ENCODE results near the gene DTX3L. TPM values are rescaled to one million over a fixed set of nuclear protein-coding genes. Genes with fewer than 3 reads are reported as not detected.

DTX3L gene
- total and polyA plus RNA-seq, 9 of the 15 experiments (the other 6 are each of a cell fraction or from before 2014, with no cell fraction given) = 2.3 to 6.5 (median 3.0) TPM

DNA sequence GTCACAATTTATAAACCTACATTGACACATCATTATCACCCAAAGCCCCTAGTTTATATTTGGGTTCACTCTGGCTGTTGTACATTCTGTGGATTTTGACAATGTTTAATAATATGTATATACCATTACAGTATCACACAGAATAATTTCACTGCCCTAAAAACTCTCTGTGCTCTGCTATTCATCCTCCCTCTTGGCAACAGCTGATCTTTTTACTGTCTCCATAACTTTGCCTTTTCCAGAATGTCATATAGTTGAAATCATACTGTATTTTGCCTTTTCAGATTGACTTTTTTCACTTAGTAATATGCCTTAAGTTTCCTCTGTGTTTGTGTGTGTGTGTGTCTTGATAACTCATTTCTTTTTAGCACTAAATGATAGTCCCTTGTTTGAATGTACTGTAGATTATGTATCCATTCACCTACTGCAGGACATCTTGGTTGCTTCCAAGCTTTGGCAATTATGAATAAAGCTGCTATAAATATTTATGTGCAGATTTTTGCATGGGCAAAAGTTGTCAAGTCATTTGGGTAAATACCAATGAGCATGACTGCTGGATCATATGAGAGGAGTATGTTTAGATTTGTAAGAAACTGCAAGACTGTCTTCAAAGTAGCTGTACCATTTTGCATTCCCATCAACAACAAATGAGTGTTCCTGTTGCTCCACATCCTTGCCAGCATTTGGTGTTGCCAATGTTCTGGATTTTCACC lies 22.8 kb downstream of the DTX3L start (continued):
- TF ChIP-seq, protein P1, sequence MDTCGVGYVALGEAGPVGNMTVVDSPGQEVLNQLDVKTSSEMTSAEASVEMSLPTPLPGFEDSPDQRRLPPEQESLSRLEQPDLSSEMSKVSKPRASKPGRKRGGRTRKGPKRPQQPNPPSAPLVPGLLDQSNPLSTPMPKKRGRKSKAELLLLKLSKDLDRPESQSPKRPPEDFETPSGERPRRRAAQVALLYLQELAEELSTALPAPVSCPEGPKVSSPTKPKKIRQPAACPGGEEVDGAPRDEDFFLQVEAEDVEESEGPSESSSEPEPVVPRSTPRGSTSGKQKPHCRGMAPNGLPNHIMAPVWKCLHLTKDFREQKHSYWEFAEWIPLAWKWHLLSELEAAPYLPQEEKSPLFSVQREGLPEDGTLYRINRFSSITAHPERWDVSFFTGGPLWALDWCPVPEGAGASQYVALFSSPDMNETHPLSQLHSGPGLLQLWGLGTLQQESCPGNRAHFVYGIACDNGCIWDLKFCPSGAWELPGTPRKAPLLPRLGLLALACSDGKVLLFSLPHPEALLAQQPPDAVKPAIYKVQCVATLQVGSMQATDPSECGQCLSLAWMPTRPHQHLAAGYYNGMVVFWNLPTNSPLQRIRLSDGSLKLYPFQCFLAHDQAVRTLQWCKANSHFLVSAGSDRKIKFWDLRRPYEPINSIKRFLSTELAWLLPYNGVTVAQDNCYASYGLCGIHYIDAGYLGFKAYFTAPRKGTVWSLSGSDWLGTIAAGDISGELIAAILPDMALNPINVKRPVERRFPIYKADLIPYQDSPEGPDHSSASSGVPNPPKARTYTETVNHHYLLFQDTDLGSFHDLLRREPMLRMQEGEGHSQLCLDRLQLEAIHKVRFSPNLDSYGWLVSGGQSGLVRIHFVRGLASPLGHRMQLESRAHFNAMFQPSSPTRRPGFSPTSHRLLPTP (IDR thresholded peaks at IDR 0.05; ENCODE audit: borderline replicate concordance, extremely low read depth, insufficient read length) = no peak
- TF ChIP-seq ZNF699 (CRISPR knock-in tag; IDR thresholded peaks at IDR 0.05; ENCODE audit: insufficient replicate concordance) = no peak
- TF ChIP-seq, protein P2, sequence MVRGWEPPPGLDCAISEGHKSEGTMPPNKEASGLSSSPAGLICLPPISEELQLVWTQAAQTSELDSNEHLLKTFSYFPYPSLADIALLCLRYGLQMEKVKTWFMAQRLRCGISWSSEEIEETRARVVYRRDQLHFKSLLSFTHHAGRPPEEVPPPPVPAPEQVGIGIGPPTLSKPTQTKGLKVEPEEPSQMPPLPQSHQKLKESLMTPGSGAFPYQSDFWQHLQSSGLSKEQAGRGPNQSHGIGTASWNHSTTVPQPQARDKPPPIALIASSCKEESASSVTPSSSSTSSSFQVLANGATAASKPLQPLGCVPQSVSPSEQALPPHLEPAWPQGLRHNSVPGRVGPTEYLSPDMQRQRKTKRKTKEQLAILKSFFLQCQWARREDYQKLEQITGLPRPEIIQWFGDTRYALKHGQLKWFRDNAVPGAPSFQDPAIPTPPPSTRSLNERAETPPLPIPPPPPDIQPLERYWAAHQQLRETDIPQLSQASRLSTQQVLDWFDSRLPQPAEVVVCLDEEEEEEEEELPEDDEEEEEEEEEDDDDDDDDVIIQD (CRISPR knock-in tag; IDR thresholded peaks at IDR 0.05) = no peak
- no peak for TF ChIP-seq SRF (CRISPR knock-in tag; IDR thresholded peaks at IDR 0.05)
- no peak for TF ChIP-seq U2AF1 (optimal IDR thresholded peaks at IDR 0.05; ENCODE audit: low read depth, low read length)
- no peak for TF ChIP-seq GATA2 (CRISPR knock-in tag; IDR thresholded peaks at IDR 0.05)
- TF ChIP-seq, protein P3, sequence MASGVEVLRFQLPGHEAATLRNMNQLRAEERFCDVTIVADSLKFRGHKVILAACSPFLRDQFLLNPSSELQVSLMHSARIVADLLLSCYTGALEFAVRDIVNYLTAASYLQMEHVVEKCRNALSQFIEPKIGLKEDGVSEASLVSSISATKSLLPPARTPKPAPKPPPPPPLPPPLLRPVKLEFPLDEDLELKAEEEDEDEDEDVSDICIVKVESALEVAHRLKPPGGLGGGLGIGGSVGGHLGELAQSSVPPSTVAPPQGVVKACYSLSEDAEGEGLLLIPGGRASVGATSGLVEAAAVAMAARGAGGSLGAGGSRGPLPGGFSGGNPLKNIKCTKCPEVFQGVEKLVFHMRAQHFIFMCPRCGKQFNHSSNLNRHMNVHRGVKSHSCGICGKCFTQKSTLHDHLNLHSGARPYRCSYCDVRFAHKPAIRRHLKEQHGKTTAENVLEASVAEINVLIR (CRISPR knock-in tag; IDR thresholded peaks at IDR 0.05) = no peak

Data from K562 (cell line).